IPS-15b (cell line): ENCODE data around the gene DLGAP1.
"Not testable (repeated sequence)": the region's sequence is repeated elsewhere in the genome, so short reads cannot be mapped to it uniquely, and the experiment has no call there.

Source experiments
- H3K27me3 ChIP-seq: one replicate; pipeline ENCODE4 v1.6.1; 2013; ENCODE audit warnings: low read length; ENCODE audit not compliant: control insufficient read depth, insufficient read depth
- H3K36me3 ChIP-seq: one replicate; pipeline ENCODE4 v1.6.1; 2013; ENCODE audit warnings: low read length; ENCODE audit not compliant: control insufficient read depth, insufficient read depth
- H3K4me1 ChIP-seq: one replicate; pipeline ENCODE4 v1.6.1; 2013; ENCODE audit warnings: mild to moderate bottlenecking, low read length; ENCODE audit not compliant: control insufficient read depth, insufficient read depth
- H3K4me3 ChIP-seq: one replicate; pipeline ENCODE4 v1.5.1; 2013; ENCODE audit warnings: low read depth, low read length
- H3K9ac ChIP-seq: one replicate; pipeline ENCODE4 v1.6.1; 2013; ENCODE audit warnings: low read depth, mild to moderate bottlenecking, low read length
- H3K9me3 ChIP-seq: one replicate; pipeline ENCODE4 v1.6.1; 2013; ENCODE audit warnings: mild to moderate bottlenecking, low read length; ENCODE audit not compliant: control insufficient read depth, insufficient read depth

Gene DLGAP1

DNA sequence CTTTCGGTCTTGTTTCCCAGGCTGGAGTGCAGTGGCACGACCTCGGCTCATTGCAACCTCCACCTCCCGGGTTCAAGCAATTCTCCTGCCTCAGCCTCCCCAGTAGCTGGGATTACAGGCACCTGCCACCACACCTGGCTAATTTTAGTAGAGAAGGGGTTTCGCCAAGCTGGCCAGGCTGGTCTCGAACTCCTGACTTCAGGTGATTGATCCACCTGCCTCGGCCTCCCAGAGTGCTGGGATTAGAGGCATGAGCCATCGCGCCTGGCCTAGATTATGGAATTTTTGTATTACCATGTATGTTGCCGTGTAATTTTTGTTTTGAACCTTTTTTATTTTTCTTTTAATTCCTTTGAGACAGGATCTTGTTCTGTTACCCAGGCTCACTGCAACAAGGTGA is 848.2 kb downstream of the DLGAP1 start:
- not testable (repeated sequence) for H3K36me3 ChIP-seq, H3K9ac ChIP-seq, H3K9me3 ChIP-seq, H3K27me3 ChIP-seq, H3K4me3 ChIP-seq
- peaks cover 19% of the 10 kb centered on the region for H3K4me1 ChIP-seq

DNA sequence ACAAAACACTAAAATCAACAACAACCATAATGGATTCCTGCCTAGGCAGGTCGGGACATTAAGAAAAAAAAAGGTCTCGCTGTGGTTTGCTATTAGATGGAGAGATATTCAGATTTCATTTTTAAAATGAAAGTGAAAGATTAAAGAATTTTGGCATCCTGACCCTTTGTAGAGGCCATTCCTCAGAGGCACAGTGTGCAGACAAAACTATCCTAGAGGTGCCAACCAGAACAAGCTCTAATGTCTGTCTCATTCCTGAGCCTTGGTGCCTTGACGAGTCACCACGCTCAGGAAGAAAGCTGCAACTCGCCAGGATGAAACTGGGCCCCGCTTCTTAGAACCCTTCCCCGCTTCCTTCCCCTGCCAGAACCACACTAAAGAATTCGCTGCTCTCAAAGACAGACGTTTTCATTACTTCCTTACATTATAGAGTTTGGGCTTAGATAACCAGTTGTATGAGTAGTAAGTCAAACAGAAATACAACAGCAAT is 849.1 kb downstream of the DLGAP1 start:
- Histone ChIP-seq H3K4me3 (peak overlapping the region; percentile 80), H3K4me1 (peaks cover 19% of the 10 kb centered on the region)

DNA sequence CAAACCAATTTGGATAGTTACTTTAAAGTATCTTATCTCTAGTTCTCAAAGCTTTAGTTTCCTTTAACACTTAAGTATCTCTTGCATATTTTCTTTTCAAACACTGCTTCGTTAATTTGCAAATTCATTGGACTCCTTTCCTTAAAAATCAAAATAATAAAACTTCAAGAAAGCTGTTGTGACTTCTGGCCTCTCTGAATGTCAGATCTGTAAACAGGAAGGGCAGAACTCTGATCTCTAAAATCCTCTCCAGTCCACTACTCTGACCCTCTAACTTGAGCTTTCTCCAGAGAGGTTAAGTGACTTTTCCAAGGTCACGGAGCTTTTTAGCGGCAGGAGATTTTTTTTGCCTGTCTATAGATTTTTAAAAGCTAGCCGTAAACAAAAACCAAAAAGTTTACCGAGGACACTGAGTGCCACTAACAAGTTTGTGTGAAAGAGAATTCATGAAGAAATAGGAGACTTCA is 849.6 kb downstream of the DLGAP1 start:
- H3K36me3 ChIP-seq, result peaks cover 3% of the 10 kb centered on the region
- no peaks in the 10 kb centered on the region for H3K27me3 ChIP-seq
- H3K9ac ChIP-seq, result peak overlapping the region; percentile 97
- peak overlapping the region; percentile 80 for H3K4me3 ChIP-seq
- H3K4me1 ChIP-seq, result peaks cover 19% of the 10 kb centered on the region
- no peaks in the 10 kb centered on the region for H3K9me3 ChIP-seq

More for the DNA sequence above, 849.1 kb downstream of the DLGAP1 start:
- no peaks in the 10 kb centered on the region for H3K9me3 ChIP-seq
- no peaks in the 10 kb centered on the region for H3K27me3 ChIP-seq
- peaks cover 3% of the 10 kb centered on the region for H3K36me3 ChIP-seq
- H3K9ac ChIP-seq, result peak overlapping the region; percentile 97

DNA sequence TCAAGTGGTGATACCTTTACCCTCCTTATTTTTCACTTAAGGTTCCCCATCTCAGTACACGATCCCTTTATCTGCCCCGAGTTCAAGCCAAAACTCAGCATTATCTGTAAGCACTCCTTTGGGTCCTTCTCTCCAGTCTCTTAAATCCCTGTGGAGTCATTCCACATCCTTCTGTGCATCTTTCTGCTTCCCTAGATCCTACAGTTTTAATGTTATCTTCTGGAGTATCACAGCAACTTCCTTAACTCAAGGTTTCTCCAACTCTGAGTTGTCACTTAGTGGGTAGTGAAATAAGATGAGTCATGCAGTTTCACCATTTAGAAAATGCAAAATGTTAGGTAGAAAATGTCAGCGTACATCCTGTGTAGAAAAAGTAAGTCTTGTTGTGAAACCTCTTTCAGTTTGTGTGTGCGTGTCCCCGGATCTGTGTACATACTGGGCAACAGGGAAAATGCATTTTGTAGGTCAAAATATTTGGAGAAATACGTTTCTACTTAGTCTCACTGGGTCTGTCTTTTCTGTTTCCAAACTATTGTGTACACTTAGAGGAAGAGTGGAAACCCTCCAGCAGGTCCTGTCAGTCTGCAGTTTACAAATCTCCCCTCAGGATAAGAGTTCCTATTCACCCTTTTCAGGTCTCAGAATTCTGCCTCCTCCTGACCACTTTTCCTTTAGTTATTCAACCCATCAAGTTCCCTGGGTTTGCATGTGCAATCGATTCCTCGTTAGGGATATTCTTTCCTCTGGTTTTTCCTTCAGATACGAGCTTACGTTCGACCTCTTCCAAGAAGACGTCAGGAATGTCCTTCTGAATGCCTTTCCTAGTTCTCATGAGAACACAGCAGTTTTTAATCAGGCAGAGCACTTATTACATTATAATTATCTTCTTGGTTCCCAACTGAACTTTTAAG is 850.4 kb downstream of the DLGAP1 start:
- Histone ChIP-seq H3K9ac (peak overlapping the region; percentile 97), H3K36me3 (peaks cover 3% of the 10 kb centered on the region), H3K27me3 (no peaks in the 10 kb centered on the region), H3K4me3 (peak overlapping the region; percentile 80), H3K9me3 (no peaks in the 10 kb centered on the region), H3K4me1 (peaks cover 19% of the 10 kb centered on the region)

DNA sequence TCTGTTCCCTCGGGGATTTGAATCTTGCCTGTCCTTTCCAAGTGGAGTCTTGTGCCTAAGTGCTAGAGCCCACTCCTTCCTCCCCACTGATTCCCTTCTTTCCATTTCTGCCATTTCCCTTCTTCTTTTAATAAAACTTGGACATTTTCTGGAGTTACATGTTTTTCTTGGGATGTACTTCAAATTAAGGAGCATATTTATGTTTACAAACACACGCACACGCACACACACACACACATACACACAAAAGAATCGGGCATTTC is 850.9 kb downstream of the DLGAP1 start:
- H3K36me3 ChIP-seq, result peaks cover 3% of the 10 kb centered on the region
- H3K4me1 ChIP-seq, result peaks cover 19% of the 10 kb centered on the region
- H3K9ac ChIP-seq, result peak overlapping the region; percentile 97
- H3K4me3 ChIP-seq, result peak overlapping the region; percentile 80
- H3K27me3 ChIP-seq, result no peaks in the 10 kb centered on the region
- H3K9me3 ChIP-seq, result no peaks in the 10 kb centered on the region

DNA sequence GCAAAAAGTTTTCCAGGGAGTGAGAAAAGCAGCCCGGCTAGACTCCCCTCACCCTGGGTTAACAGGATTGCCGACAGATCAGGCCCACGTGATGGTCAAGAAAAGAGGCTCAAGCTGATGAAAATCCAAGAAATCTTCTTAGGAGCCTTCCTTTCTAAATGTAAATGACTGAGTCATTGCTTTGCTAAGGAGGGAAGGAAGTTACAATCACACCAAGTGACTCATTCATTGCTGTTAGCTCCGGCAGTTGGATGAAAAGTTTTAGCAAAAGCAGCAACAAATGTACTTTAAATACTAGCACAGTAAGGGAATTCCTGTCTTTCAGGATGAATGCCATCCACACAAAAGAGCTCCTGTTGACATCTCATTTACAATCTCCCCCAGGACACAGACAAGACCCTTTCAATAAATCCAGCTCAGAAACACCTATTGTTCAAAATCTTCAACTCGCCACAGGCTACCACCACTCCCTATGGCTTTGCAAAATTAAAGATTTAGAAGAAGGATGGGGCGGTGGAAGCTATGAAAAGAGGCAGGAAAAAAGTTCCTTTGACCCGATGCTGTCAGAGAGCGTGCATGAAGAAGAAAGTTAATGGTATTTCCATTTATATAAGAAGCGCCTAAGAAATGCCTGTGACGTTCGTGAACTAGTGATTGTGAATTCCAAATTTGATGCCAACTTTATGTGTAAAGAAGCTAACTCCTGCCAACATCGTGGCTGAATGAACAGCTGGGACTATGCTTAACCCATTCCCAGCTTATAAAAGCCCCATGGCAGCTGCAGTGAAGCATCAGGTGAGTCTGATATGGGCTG is 851.5 kb downstream of the DLGAP1 start:
- H3K4me3 ChIP-seq, result peak overlapping the region; percentile 80
- peak overlapping the region; percentile 97 for H3K9ac ChIP-seq
- peaks cover 19% of the 10 kb centered on the region for H3K4me1 ChIP-seq
- H3K27me3 ChIP-seq, result no peaks in the 10 kb centered on the region
- H3K36me3 ChIP-seq, result peaks cover 3% of the 10 kb centered on the region
- H3K9me3 ChIP-seq, result no peaks in the 10 kb centered on the region

DNA sequence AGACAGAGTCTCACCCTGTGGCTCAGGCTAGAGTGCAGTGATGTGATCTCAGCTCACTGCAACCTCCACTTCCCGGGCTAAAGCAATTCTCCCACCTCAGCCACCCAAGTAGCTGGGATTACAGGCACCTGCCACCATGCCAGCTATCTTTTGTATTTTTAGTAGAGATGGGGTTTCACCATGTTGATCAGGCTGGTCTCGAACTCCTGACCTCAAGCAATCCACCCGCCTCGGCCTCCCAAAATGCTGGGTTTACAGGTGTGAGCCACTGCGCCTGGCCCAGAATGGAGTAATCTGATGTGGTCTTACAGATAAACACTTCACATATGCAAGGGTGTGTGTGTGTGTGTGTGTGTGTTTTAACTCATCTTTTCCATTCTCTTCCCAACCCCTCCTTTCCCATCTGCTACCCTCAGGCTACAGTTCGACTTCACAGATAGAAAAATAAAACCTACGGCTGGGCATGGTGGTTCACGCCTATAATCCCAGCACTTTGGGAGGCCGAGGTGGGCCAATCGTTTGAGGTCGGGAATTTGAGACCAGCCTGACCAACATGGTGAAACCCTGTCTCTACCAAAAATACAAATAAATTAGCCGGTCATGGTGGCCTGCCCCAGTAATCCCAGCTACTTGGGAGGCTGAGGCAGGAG is 853.9 kb downstream of the DLGAP1 start:
- H3K36me3 ChIP-seq, H3K27me3 ChIP-seq, H3K9me3 ChIP-seq, H3K9ac ChIP-seq, H3K4me3 ChIP-seq: not testable (repeated sequence)
- H3K4me1 ChIP-seq, result peaks cover 11% of the 10 kb centered on the region

DNA sequence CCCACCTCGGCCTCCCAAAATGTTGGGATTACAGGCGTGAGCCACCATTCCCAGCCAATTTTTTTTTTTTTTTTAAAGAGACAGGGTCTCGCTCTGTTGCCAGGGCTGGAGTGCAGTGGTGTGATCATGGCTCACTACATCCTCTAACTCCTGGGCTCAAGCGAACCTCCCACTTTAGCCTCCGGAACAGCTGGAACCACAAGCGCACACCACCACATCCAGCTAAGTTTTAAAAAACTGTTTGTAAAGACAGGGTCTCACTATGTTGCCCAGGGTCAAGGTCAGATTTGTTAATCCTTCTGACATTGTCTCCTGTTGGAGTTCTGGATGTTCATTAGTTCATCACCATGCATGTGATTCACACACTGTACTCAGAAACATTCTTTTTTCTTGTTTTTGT is 855.2 kb downstream of the DLGAP1 start:
- H3K9ac ChIP-seq, result no peak overlapping the region
- no peak overlapping the region for H3K4me3 ChIP-seq
- H3K4me1 ChIP-seq, result peaks cover 21% of the 10 kb centered on the region
- H3K27me3 ChIP-seq, result no peaks in the 10 kb centered on the region
- no peaks in the 10 kb centered on the region for H3K36me3 ChIP-seq
- no peaks in the 10 kb centered on the region for H3K9me3 ChIP-seq

DNA sequence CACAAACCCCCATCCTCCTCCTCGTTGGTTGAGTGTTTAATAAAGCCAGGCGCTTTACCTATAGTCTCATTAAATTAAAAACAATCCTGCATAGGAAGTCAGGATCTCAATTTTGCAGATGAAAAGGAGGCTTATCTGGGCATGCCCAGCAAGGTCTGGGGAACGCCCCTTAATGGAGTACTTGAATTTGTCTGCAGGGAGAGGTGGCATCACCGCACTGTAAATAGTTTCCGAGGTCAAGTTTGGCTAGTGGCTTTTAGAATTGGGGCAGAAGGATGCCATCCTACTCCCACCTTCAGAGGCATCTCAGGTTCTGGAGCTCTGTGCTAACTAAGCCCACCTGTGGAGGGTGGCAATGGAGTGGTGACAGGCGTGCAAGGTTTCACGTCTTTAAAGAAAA is 855.9 kb downstream of the DLGAP1 start:
- Histone ChIP-seq H3K4me1 (peaks cover 26% of the 10 kb centered on the region), H3K4me3 (no peak overlapping the region), H3K27me3 (no peaks in the 10 kb centered on the region)

DNA sequence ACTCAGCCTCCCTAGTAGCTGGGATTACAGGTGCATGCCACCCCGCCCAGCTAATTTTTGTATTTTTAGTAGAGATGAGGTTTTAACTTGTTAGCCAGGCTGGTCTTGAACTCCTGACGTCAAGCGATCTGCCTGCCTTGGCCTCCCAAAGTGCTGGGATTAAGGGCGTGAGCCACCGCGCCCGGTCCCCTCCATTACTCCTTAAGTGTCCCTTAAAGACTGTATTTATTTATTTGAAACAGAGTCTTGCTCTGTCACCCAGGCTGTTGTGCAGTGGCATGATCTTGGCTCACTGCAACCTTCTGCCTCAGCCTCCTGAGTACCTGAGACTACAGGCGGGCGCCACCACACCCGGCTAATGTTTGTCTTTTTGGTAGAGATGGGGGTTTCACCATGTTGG is 856.5 kb downstream of the DLGAP1 start:
- Histone ChIP-seq H3K36me3 (no peaks in the 10 kb centered on the region), H3K4me1 (peaks cover 31% of the 10 kb centered on the region)

More for the DNA sequence above, 855.9 kb downstream of the DLGAP1 start:
- Histone ChIP-seq H3K9ac (no peak overlapping the region), H3K36me3 (no peaks in the 10 kb centered on the region), H3K9me3 (no peaks in the 10 kb centered on the region)

DNA sequence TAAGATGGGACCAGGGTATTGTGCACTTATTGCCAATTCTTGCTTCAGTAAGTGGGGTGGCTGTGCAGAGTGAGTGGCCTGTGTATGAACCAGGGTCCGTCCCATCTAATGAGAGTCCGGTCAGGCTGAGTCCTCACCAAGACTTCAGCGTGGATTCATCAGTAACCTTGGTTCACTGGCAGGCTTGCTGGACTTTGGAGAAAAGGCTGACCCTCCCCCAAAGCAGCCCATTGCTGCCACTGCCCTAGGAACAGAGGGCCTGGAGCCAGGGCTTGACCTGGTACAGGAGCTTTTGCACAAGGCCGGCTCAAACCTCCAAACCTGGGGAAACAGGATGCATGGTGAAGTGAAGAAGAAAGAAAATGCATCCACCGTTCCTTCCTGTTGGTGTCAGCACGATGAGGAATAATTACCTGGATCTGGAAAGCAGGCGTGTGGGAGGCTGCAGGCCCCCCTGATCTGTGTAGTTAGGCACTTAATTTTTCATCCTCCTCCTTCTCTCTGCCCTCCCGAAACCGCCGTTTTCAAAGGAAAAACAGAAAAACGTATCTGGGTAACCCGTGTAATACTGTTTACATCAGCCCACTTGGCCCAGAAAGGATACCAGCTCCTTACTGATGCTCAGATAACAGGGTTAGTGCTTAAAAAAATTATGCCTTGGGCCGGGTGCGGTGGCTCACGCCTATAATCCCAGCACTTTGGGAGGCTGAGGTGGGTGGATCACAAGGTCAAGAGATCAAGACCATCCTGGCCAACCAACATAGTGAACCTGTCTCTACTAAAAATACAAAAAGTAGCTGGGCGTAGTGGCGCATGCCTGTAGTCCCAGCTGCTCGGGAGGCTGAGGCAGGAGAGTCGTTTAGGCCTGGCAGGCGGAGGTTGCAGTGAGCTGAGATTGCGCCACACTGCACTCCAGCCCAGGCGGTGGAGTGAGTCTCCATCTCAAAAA is 857.4 kb downstream of the DLGAP1 start:
- peaks cover 33% of the 10 kb centered on the region for H3K4me1 ChIP-seq

More for the DNA sequence above, 856.5 kb downstream of the DLGAP1 start:
- no peak overlapping the region for H3K4me3 ChIP-seq
- no peaks in the 10 kb centered on the region for H3K9me3 ChIP-seq
- no peak overlapping the region for H3K9ac ChIP-seq
- H3K27me3 ChIP-seq, result no peaks in the 10 kb centered on the region

More for the DNA sequence above, 857.4 kb downstream of the DLGAP1 start:
- Histone ChIP-seq H3K9me3 (no peaks in the 10 kb centered on the region), H3K9ac (no peak overlapping the region), H3K27me3 (peaks cover 5% of the 10 kb centered on the region), H3K36me3 (no peaks in the 10 kb centered on the region), H3K4me3 (no peak overlapping the region)
